Uterus (tissue), 2 donors: ENCODE measurements around the gene DRG2.

Source experiments
- CTCF ChIP-seq, 4 experiments: fragments of 200-600 bp in 2 of 4; fragments of 450-650 bp in 2 of 4; sonication (generic) in 2 of 4; IDR thresholded peaks; one replicate each; pipeline ENCODE4 v1.5.1; 2016 to 2019; ENCODE audit warnings: antibody characterized with exemption in 4 of 4, mild to moderate bottlenecking in 2 of 4, moderate library complexity in 1 of 4
- POLR2A ChIP-seq, 2 donors: fragments of 450-650 bp; IDR thresholded peaks; one replicate each; pipeline ENCODE4 v1.6.1; 2016; ENCODE audit warnings: antibody characterized with exemption in 2 of 2, mild to moderate bottlenecking in 1 of 2, moderate library complexity in 1 of 2

GRCh38 chr17:18124345-18125126 lies 36.8 kb downstream of the DRG2 start:
- TF ChIP-seq CTCF (IDR thresholded peaks at IDR 0.05): no peak
- TF ChIP-seq POLR2A (IDR thresholded peaks at IDR 0.05): no peak
